HG02938 (cell line): ENCODE measurements around the gene PTPRM.

Experiments
- ATAC-seq: cut with Tn5 transposase; IDR thresholded peaks from one replicate; pipeline ENCODE4 v1.9.1; 2021; ENCODE audit warnings: mild to moderate bottlenecking, moderate library complexity; ENCODE audit not compliant: unreplicated experiment

Gene PTPRM

GRCh38 chr18:8254654-8255053, 687.5 kb downstream of the PTPRM start:
- ATAC-seq, result no peak

GRCh38 chr18:8257851-8258434, 690.8 kb downstream of the PTPRM start:
- ATAC-seq, result no peak

- no peak for ATAC-seq
Measured at GRCh38 chr18:8260319-8260718, 693.2 kb downstream of the PTPRM start.

- ATAC-seq, result no peak
Measured at GRCh38 chr18:8260827-8261226, 693.7 kb downstream of the PTPRM start.

GRCh38 chr18:8261651-8262091, 694.6 kb downstream of the PTPRM start:
- ATAC-seq, result no peak

- no peak for ATAC-seq
Measured at GRCh38 chr18:8262221-8262620, 695.1 kb downstream of the PTPRM start.

- ATAC-seq, result no peak
Measured at GRCh38 chr18:8264116-8264515, 697.0 kb downstream of the PTPRM start.

- ATAC-seq, result no peak
Measured at GRCh38 chr18:8264861-8265411, 697.8 kb downstream of the PTPRM start.

GRCh38 chr18:8272254-8272653, 705.1 kb downstream of the PTPRM start:
- ATAC-seq, result no peak

- ATAC-seq, result no peak
Measured at GRCh38 chr18:8274370-8274769, 707.3 kb downstream of the PTPRM start.

GRCh38 chr18:8276406-8276805, 709.3 kb downstream of the PTPRM start:
- no peak for ATAC-seq

GRCh38 chr18:8277270-8277669, 710.2 kb downstream of the PTPRM start:
- ATAC-seq, result no peak

GRCh38 chr18:8279346-8279745, 712.2 kb downstream of the PTPRM start:
- ATAC-seq, result no peak

- no peak for ATAC-seq
Measured at GRCh38 chr18:8279781-8280330, 712.7 kb downstream of the PTPRM start.

GRCh38 chr18:8283891-8284585, 716.9 kb downstream of the PTPRM start:
- no peak for ATAC-seq

GRCh38 chr18:8286303-8286702, 719.2 kb downstream of the PTPRM start:
- ATAC-seq, result no peak

- ATAC-seq, result no peak
Measured at GRCh38 chr18:8287196-8287885, 720.2 kb downstream of the PTPRM start.

GRCh38 chr18:8288472-8289195, 721.5 kb downstream of the PTPRM start:
- ATAC-seq, result no peak

- no peak for ATAC-seq
Measured at GRCh38 chr18:8290435-8290834, 723.3 kb downstream of the PTPRM start.

GRCh38 chr18:8290913-8291312, 723.8 kb downstream of the PTPRM start:
- no peak for ATAC-seq

- no peak for ATAC-seq
Measured at GRCh38 chr18:8293184-8293583, 726.1 kb downstream of the PTPRM start.
